Germinal center (tissue), 1 donor: ENCODE results near the gene PMEPA1.

ENCODE experiments used
- DNase-seq: peaks from one replicate; pipeline ENCODE4 v3.0.0; 2012; ENCODE audit warnings: mixed read lengths, low spot score

PMEPA1 gene

GRCh38 chr20:57736738-57737347 is 27.0 kb upstream of the PMEPA1 start:
- DNase-seq: no peak

- no peak for DNase-seq
Observed at GRCh38 chr20:57735831-57736737, 26.3 kb upstream of the PMEPA1 start.

- DNase-seq: no peak
Observed at GRCh38 chr20:57734754-57735153, 24.9 kb upstream of the PMEPA1 start.

GRCh38 chr20:57732226-57732625 is 22.4 kb upstream of the PMEPA1 start:
- no peak for DNase-seq

GRCh38 chr20:57728762-57729161 is 18.9 kb upstream of the PMEPA1 start:
- DNase-seq: no peak

GRCh38 chr20:57727863-57728262 is 18.0 kb upstream of the PMEPA1 start:
- DNase-seq: no peak

GRCh38 chr20:57725636-57726035 is 15.8 kb upstream of the PMEPA1 start:
- DNase-seq: no peak

- DNase-seq: no peak
Observed at GRCh38 chr20:57724610-57725405, 15.0 kb upstream of the PMEPA1 start.

- no peak for DNase-seq
Observed at GRCh38 chr20:57723816-57724215, 14.0 kb upstream of the PMEPA1 start.

GRCh38 chr20:57719951-57720350 is 10.1 kb upstream of the PMEPA1 start:
- DNase-seq: no peak

- peak; percentile 95 for DNase-seq
Observed at GRCh38 chr20:57718490-57719009, 8.7 kb upstream of the PMEPA1 start.

- no peak for DNase-seq
Observed at GRCh38 chr20:57717797-57718196, 8.0 kb upstream of the PMEPA1 start.

GRCh38 chr20:57716901-57717300 is 7.1 kb upstream of the PMEPA1 start:
- no peak for DNase-seq

GRCh38 chr20:57716202-57716601 is 6.4 kb upstream of the PMEPA1 start:
- DNase-seq: no peak

GRCh38 chr20:57715268-57715904 is 5.6 kb upstream of the PMEPA1 start:
- DNase-seq: no peak

- no peak for DNase-seq
Observed at GRCh38 chr20:57714409-57715267, 4.8 kb upstream of the PMEPA1 start.

- DNase-seq: no peak
Observed at GRCh38 chr20:57713951-57714350, 4.1 kb upstream of the PMEPA1 start.

GRCh38 chr20:57713505-57713903 is 3.7 kb upstream of the PMEPA1 start:
- DNase-seq: no peak

- DNase-seq: no peak
Observed at GRCh38 chr20:57712851-57713504, 3.2 kb upstream of the PMEPA1 start.

- no peak for DNase-seq
Observed at GRCh38 chr20:57712341-57712740, 2.5 kb upstream of the PMEPA1 start.
